AG04449 (cell line): ENCODE results near the gene ZNF519.
"Not testable (repeated sequence)": the region's sequence is repeated elsewhere in the genome, so short reads cannot be mapped to it uniquely, and the experiment has no call there.

Experiments used
- CTCF ChIA-PET: fragments of 350-600 bp; formaldehyde crosslinking; extraction: SDS; loops from one replicate; lab custom pipeline; 2021; ENCODE audit warnings: antibody characterized with exemption; lab: Yijun Ruan, JAX
- POLR2A ChIA-PET: fragments of 400-600, 350-600 bp; formaldehyde crosslinking; extraction: SDS; loops from one replicate; lab custom pipeline; 2020; ENCODE audit warnings: antibody characterized with exemption, inconsistent platforms; lab: Yijun Ruan, JAX
- DNase-seq: peaks from one replicate; pipeline ENCODE4 v3.0.0-alpha.2; 2010; ENCODE audit warnings: low read depth, low spot score
- H3K4me3 ChIP-seq: 2 replicates; pipeline ENCODE4 v1.5.1; 2011; ENCODE audit warnings: low read depth, mild to moderate bottlenecking, control low read depth, low read length
- TF ChIP-seq, protein P1 (sequence below): IDR thresholded peaks from one replicate; pipeline ENCODE4 v1.5.1; 2011; ENCODE audit warnings: mild to moderate bottlenecking, moderate library complexity, low read length, control low read depth, inconsistent platforms; ENCODE audit not compliant: insufficient read depth; ENCODE audit errors: missing control alignments

Gene ZNF519

DNA sequence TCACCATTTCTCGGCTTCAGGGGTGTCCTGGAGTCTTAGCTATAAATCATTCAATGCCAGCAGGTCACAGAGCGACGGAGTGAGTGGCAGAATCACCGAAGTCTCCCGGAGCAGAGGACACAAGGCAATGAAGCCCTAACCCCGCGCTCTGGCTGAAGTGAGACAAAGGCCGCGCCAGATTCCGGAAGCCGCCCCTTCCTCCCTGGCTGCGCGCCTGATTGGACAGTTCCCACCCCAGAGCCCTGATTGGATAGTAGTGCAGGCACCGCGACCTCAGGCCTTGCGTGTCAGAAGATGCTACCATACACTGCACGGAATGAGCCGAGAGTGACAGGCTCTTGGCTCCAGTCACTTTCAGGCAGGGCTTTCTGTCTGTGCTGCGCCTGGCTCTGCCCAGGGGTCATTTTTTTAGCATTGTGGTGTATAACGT is at the start of gene ZNF519:
ZNF519 (minus strand) TSS at position 165 of the 430 bp plus-strand sequence; CDS start at position 7, 158 bp downstream.
- peak within 1 kb of the TSS; percentile 69 for H3K4me3 ChIP-seq
- DNase-seq = peak; percentile 87
- POLR2A ChIA-PET, CTCF ChIA-PET: not testable (repeated sequence)

DNA sequence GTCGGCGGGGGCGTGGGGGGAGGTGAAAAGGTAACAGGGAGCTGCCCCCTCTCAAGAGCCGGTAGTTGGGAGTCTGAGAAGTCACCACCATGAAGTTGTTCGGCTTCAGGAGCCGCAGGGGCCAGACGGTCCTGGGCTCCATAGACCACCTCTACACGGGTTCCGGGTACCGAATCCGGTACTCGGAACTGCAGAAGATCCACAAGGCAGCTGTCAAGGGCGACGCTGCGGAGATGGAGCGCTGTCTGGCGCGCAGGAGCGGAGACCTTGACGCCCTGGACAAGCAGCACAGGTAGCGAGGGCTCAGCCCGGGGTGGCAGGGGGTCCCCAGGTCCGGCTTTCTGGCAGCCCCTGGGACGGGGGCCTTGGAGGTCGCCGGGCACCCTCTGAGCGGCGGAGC is 47.1 kb upstream of the ZNF519 start:
- H3K4me3 ChIP-seq = 0 out of 2 replicates have a peak overlapping the region, but pooled peaks have one; percentile 27
- ChIA-PET POLR2A (no interaction called here), CTCF (no interaction called here)
- DNase-seq = no peak
- TF ChIP-seq, protein P1, sequence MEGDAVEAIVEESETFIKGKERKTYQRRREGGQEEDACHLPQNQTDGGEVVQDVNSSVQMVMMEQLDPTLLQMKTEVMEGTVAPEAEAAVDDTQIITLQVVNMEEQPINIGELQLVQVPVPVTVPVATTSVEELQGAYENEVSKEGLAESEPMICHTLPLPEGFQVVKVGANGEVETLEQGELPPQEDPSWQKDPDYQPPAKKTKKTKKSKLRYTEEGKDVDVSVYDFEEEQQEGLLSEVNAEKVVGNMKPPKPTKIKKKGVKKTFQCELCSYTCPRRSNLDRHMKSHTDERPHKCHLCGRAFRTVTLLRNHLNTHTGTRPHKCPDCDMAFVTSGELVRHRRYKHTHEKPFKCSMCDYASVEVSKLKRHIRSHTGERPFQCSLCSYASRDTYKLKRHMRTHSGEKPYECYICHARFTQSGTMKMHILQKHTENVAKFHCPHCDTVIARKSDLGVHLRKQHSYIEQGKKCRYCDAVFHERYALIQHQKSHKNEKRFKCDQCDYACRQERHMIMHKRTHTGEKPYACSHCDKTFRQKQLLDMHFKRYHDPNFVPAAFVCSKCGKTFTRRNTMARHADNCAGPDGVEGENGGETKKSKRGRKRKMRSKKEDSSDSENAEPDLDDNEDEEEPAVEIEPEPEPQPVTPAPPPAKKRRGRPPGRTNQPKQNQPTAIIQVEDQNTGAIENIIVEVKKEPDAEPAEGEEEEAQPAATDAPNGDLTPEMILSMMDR = no peak

DNA sequence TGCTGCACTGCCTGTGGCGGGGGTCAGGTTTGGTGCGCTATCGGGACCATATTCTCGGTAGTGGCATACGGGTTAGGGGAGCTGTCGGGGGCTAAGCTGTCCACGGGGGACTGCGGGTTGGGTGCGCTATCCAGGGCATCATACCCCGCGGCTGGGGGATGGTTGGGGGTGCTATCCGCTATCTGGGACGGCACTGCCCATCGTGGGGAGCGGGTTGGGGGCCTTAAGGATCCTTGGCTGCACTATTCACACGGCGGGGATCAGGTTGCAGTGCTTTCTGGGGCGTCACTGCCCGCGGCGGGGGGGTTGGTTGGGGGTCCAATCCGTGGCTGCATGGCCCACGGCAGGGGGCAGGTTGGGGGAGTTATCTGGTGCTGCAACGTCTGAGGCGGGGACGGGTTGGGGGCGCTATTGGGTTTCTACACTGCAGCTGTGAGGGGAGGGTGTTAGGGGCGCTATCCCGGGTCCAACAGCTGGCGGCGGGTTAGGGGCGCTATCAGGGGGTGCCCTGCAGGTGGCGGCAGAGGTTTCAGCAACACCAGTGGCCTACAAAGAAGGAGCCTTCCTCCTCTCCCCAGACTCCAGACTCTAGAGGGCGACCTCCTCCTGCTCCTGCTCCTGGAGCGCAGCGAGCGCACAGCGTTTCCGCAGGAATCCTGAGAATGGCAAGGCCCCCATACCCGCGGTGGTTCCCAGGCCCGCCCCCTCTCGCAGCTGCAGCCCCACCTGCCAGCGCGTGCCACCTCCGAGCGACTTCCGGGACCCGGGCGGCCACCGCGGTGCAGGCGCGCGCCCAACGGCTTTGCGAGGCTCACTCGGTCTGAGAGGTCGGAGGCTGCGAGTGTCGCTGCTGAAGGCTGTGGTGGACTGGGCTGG is 46.3 kb upstream of the ZNF519 start:
- TF ChIP-seq, protein P1 = peak; percentile 32
- CTCF ChIA-PET, DNase-seq, POLR2A ChIA-PET: not testable (repeated sequence)
- peak overlapping the region; percentile 27 for H3K4me3 ChIP-seq

DNA sequence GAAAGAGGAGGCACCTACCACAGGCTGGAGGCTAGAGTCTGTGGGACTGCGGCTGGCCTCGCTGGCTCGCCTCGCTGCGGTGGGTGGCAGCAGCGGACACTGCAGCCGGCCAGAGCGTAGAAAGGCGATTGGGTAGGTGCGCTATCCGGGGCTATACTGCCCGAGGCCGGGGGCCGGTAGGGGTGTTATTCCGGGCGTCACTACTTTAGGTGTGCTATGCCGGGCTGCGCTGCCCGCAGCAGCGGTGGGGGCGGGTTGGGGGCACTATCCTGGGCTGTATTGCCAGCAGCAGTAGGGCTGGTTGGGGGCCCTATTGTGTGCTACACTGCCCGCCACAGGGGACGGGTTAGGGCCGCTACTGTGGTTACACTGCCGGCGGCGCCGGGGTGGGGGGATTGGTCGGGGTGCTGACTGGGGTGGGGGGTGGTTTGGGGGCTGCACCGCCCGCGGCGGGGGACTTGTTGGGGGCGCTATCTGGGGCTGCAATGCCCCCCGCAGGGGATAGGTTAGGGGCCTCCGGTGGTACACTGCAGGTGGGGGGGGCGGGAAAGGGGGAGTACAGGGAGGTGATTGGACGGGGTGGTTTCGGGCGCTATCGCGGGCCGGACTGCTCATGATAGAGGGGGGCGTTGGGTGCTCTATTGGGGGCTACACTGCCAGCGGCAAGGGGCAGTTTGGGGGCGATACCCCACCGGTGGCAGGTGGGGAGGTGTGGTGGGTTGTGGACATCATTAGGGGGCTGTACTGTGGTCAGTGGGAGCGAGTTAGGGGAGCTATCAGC is 45.5 kb upstream of the ZNF519 start:
- POLR2A ChIA-PET, CTCF ChIA-PET, DNase-seq, H3K4me3 ChIP-seq: not testable (repeated sequence)

DNA sequence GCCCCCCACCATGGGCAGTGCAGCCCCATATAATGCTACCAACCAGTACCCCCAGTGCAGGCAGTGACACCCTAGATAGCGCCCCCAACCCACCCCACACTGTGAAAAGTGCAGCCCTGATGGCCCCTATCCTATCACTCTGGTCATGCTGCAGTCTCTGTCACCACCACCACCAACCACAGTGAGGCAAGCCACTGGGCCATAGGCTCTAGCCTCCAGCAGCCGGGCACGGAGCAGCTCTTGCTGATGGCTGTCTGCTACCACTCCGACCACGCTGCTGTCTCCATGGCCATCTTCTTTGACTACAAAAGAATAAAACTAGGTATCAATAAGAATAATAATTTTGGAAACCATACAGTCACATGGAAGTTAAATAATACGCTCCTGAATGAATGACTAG is 43.2 kb upstream of the ZNF519 start:
- CTCF ChIA-PET, POLR2A ChIA-PET: not testable (repeated sequence)

DNA sequence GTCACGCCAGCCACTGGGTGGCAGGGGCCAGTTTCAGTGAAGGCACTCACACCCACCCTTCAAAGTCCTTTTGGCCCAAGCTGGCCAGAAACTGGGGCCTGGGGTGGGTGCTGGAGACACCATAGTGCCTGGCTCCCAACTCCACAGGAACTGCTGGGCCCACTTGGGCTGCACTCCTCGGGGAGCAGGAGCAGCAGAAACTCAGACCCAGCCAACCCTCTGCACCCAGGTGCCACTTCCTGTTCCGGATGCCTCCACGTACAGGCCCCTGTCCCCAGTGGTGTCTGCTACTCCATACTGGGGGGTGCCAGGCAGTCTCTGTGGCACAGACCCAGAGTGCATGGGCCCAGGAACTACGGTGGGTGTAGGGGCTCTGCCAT is 42.5 kb upstream of the ZNF519 start:
- DNase-seq = no peak
- no peak overlapping the region for H3K4me3 ChIP-seq
- TF ChIP-seq, protein P1 = no peak
- ChIA-PET CTCF (no interaction called here), POLR2A (no interaction called here)

More for the DNA sequence above, 43.2 kb upstream of the ZNF519 start:
- not testable (repeated sequence) for H3K4me3 ChIP-seq, DNase-seq

DNA sequence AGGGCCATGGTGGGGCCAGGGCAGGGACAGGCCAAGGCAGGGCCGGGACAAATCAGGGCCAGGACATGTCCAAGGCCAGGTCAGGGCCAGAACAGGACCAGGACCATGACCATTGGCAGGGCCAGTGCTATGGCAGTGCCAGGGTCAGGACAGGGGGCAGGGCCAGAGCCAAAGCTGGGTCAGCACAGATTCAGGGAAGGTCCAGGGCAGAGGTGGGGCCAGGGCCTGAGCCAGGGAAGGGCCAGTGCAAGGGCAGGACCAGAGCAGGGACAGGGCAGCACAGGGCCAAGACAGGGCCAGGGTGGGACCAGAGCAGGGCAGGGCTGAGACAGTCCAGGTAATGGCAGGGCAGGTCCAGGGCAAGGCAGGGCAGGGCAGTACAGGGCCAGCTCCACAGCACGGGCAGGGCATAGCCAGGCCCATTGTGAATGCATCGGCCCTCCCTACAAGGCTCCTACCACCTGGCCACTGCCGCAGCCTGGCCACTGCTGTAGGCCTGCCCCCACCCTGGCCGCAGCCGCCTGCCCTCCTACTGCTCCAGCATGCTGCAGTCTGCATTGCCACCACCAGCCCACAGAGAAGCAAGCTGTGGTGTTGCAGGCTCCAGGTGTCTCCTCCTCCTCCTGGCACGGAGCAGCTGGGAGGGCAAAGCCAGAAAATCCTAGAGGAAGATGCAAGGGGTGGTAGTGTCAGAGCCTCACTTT is 41.9 kb upstream of the ZNF519 start:
- DNase-seq, POLR2A ChIA-PET, CTCF ChIA-PET: not testable (repeated sequence)

DNA sequence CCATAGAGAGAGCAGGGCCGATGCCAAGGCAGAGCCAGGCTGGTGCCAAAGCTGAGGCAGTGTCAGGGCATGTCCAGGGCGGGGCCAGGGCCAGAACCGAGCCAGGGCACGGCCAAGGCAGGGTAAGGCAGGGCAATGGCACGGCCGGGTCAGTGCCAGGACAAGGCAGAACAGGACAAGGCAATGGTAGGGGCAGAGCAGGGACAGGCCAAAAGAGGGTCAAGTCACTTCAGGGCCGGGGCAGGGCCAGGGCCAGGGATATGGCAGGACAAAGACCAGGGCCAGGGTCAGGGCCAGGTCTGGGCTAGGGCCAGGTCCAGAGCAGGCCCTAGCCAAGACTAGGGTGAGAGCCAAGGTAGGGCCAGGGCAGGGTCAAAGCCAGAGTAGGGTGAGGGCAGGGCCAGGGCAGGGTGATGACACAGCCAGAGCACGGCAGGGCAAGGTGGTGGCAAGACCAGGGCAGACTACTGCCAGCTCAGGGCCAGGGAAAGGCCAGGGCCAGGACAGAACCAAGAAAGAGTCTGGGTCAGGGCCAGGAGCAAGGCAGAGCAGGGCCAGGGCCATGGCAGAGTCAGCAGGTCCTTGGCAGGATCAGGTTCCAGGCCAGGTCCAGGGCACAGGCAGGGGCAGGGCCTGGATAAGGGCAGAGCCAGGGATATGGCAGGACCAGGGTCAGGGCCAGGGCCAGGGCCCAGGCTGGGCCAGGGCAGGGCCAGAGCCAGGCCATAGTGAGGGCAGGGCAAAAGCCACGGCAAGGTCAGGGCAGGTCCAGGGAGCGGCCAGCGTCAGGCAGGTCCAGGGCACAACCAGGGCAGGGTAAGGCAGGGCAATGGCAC is 41.1 kb upstream of the ZNF519 start:
- POLR2A ChIA-PET, DNase-seq, CTCF ChIA-PET, H3K4me3 ChIP-seq: not testable (repeated sequence)

More for the DNA sequence above, 41.9 kb upstream of the ZNF519 start:
- H3K4me3 ChIP-seq = not testable (repeated sequence)

DNA sequence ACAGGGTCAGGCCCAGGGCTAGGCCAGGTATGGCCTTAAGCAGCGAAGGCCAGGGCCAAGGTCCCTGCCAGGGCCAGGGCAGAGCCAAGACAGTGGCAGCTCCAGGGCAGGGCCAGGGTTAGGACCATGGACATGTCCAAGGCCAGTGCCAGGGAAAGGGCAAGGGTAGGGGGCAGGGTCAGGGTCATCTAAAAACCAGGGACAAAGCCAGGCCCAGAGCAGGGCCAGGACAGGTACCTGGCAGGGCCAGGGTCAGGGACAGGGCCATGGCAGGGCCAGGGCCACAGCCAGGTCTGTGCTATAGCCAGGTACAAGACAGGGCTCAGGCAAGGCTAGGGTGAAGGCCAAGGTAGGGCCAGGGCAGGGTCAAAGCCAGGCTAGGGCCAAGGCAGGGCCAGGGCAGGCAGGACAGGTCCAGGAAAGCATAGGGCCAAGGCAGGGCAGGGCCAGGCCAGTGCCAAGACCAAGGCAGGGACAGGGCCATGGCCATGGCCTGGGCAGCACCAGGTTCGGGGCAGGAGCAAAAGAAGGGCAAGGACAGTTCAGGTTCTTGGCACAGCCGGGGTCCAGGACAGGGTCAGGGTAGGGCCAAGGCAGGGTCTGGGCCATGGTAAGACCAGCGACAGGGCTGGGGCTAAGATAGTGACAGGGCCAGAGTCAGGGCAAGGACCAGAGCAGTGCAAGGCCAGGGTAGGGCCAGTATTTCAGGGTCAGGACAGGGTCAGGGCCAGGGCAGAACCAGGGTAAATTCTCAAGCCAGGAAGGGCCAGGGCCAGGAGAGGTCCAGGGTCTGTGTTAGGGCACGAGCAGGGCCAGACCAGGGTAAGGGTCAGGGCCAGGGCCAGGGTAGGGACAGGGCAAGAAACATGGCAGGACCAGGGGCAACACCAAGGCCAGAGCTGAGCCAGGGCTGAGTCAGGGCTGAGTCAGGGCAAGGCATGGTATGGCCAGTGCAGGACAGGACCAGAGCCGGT is 40.2 kb upstream of the ZNF519 start:
- DNase-seq, H3K4me3 ChIP-seq, CTCF ChIA-PET, POLR2A ChIA-PET: not testable (repeated sequence)

DNA sequence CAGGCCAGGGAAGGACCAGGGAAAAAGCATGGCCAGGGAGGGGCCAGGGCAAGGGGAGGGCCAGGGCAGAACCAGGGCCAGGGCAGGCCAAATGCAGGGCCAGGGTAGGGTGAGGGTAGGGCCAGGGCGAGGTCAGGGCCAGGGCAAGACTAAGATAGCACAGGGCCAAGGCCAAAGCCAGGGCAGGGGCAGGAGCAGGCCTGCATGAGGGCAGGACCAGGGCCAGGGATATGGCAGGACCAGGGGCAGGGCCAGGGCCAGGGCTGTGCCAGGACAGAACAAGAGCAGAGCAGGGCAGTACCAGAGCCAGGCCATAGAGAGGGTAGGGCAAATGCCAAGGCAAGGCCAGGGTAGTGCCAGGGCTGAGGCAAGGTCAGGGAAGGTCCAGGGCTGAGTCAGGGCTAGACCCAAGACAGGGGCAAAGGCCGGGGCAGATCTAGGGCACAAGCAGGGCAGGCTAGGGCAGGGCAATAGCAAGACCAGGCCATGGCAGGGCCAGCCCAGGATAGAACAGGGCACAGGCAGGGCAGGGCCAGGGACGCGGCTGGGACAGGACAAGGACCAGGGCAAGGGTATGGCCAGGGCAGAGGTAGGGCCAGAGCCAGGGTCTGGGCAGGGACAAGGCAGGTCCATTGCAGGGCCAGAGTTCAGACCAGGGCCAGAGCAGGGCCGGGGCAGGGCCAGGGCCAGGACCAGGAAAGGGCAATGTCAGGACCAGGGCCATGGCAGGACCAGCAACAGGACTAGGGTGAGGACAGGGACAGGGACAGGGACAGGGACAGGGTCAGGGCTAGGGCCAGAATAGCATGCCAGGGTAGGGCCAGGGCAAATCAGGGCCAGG is 39.3 kb upstream of the ZNF519 start:
- DNase-seq, POLR2A ChIA-PET, CTCF ChIA-PET, H3K4me3 ChIP-seq: not testable (repeated sequence)
